Ishikawa (cell line): ENCODE data around the gene SOX6.

ENCODE experiments used
- EGR1 ChIP-seq: IDR thresholded peaks from 2 replicates; pipeline ENCODE4 v1.6.1; 2012
- YY1 ChIP-seq: IDR thresholded peaks from 2 replicates; pipeline ENCODE4 v1.6.1; 2012; ENCODE audit warnings: low read depth

DNA sequence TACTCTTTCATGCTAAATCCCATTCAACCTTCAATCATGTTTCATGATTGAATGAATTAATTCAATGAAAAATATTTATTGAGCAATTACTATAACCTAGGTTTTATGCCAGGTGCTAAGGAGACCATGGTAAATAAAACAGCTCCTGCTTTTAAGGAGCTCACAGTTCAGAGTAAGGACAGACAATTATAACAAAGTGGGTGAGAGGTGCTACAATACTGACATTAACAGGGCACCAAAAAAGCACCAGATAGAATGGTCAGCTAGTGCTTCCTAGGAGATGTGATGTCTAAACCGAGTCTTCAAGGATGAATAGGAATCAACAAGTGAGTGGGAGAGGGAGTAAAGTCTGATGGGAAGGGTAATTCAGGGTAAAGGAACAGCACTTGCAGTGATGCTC is 366.7 kb downstream of the SOX6 start:
- TF ChIP-seq YY1 (no peak), EGR1 (no peak)
